ENCODE results near the gene ATP6V1G1. TPM values are rescaled to one million over a fixed set of nuclear protein-coding genes. Genes with fewer than 3 reads are reported as not detected.
"Not testable (repeated sequence)": the region's sequence is repeated elsewhere in the genome, so short reads cannot be mapped to it uniquely, and the experiment has no call there.

Gene ATP6V1G1
- total RNA-seq, 6 donors from 2014 or later: 93.2 to 182 (median 133) TPM

GRCh38 chr9:114572199-114572598, 15.4 kb upstream of the ATP6V1G1 start:
- ATAC-seq (ENCODE audit: low FRiP score in 2 of 2) (no peak), DNase-seq (no peak)
- TF ChIP-seq POLR2A (IDR thresholded peaks at IDR 0.05) (no peak), POLR2AphosphoS5 (IDR thresholded peaks at IDR 0.05) (no peak), EP300 (IDR thresholded peaks at IDR 0.05) (no peak), CTCF (IDR thresholded peaks at IDR 0.05) (no peak)
- H3K4me1 ChIP-seq: no peaks in the 10 kb centered on the region
- no peaks in the 10 kb centered on the region for H3K27me3 ChIP-seq
- H3K27ac ChIP-seq: no peak overlapping the region
- H3K9me3 ChIP-seq: no peaks in the 10 kb centered on the region
- 78 to 82% methylated on average over 6 of the region's 6 CpGs for WGBS, 2 donors
- H3K36me3 ChIP-seq: no peaks in the 10 kb centered on the region
- H3K4me3 ChIP-seq: no peak overlapping the region

- 0 to 11% methylated on average over 1 of the region's 1 CpG for WGBS, 2 donors
- Histone ChIP-seq H3K36me3 (no peaks in the 10 kb centered on the region), H3K9me3 (no peaks in the 10 kb centered on the region), H3K4me1 (no peaks in the 10 kb centered on the region), H3K27ac (no peak overlapping the region), H3K27me3 (no peaks in the 10 kb centered on the region), H3K4me3 (no peak overlapping the region)
- DNase-seq (no peak), ATAC-seq (ENCODE audit: low FRiP score in 2 of 2) (no peak)
- TF ChIP-seq POLR2A (IDR thresholded peaks at IDR 0.05) (no peak), POLR2AphosphoS5 (IDR thresholded peaks at IDR 0.05) (no peak), EP300 (IDR thresholded peaks at IDR 0.05) (no peak), CTCF (IDR thresholded peaks at IDR 0.05) (no peak)
Measured at GRCh38 chr9:114574438-114574837, 13.1 kb upstream of the ATP6V1G1 start.

GRCh38 chr9:114576779-114577178, 10.8 kb upstream of the ATP6V1G1 start:
- H3K36me3 ChIP-seq; H3K4me3 ChIP-seq; ATAC-seq (ENCODE audit: low FRiP score in 2 of 2); H3K27ac ChIP-seq; H3K9me3 ChIP-seq; DNase-seq; H3K27me3 ChIP-seq; H3K4me1 ChIP-seq: not testable (repeated sequence)
- 79 to 86% methylated on average over 5 of the region's 5 CpGs for WGBS, 2 donors

- not testable (repeated sequence) for H3K9me3 ChIP-seq; H3K36me3 ChIP-seq; H3K4me3 ChIP-seq; H3K27ac ChIP-seq; H3K4me1 ChIP-seq; ATAC-seq (ENCODE audit: low FRiP score in 2 of 2); H3K27me3 ChIP-seq; DNase-seq
- WGBS, 2 donors: 75 to 84% methylated on average over 5 of the region's 5 CpGs
Measured at GRCh38 chr9:114578134-114578533, 9.4 kb upstream of the ATP6V1G1 start.

GRCh38 chr9:114580609-114581193, 6.9 kb upstream of the ATP6V1G1 start:
- Histone ChIP-seq H3K9me3 (no peaks in the 10 kb centered on the region), H3K4me3 (no peak overlapping the region), H3K27me3 (no peaks in the 10 kb centered on the region), H3K36me3 (no peaks in the 10 kb centered on the region), H3K27ac (no peak overlapping the region), H3K4me1 (no peaks in the 10 kb centered on the region)
- 81 to 95% methylated on average over 2 of the region's 2 CpGs for whole genome bisulfite sequencing, 2 donors
- TF ChIP-seq POLR2AphosphoS5 (IDR thresholded peaks at IDR 0.05) (no peak), POLR2A (IDR thresholded peaks at IDR 0.05) (no peak), CTCF (IDR thresholded peaks at IDR 0.05) (no peak), EP300 (IDR thresholded peaks at IDR 0.05) (no peak)
- ATAC-seq (ENCODE audit: low FRiP score in 2 of 2) (no peak), DNase-seq (no peak)

GRCh38 chr9:114583371-114584155, 4.0 kb upstream of the ATP6V1G1 start:
- H3K27ac ChIP-seq: no peak overlapping the region
- ATAC-seq (ENCODE audit: low FRiP score in 2 of 2) (no peak), DNase-seq (no peak)
- no peaks in the 10 kb centered on the region for H3K9me3 ChIP-seq
- no peaks in the 10 kb centered on the region for H3K36me3 ChIP-seq
- TF ChIP-seq POLR2A (IDR thresholded peaks at IDR 0.05) (no peak), POLR2AphosphoS5 (IDR thresholded peaks at IDR 0.05) (no peak), EP300 (IDR thresholded peaks at IDR 0.05) (no peak), CTCF (IDR thresholded peaks at IDR 0.05) (no peak)
- 70 to 73% methylated on average over 3 to 5 of the region's 5 CpGs for WGBS, 2 donors
- no peak overlapping the region for H3K4me3 ChIP-seq
- peaks cover under 1 to 6% (median 2%) of the 10 kb centered on the region in 4 donors for H3K4me1 ChIP-seq
- no peaks in the 10 kb centered on the region for H3K27me3 ChIP-seq

All from upper lobe of left lung (tissue), 6 donors.